B cell (primary cell): Measurements from ENCODE around the gene C3orf70. TPM values are rescaled to one million over a fixed set of nuclear protein-coding genes. Genes with fewer than 3 reads are reported as not detected.

Experiments used
- ATAC-seq: fragments of 200-7000 bp; cut with Tn5 transposase; one replicate; pipeline ENCODE4 v1.10.0; 2021; ENCODE audit warnings: low read depth, mild to moderate bottlenecking, moderate number of reproducible peaks, moderate library complexity
- CTCF ChIA-PET: fragments of 350-600 bp; sonication (Branson Sonifier 250); formaldehyde crosslinking; loops from one replicate; lab custom pipeline; 2021; ENCODE audit warnings: antibody characterized with exemption, inconsistent platforms; lab: Charles Lee
- POLR2A ChIA-PET: fragments of 350-600 bp; sonication (Branson Sonifier 250); formaldehyde crosslinking; loops from one replicate; lab custom pipeline; 2021; ENCODE audit warnings: antibody characterized with exemption; lab: Charles Lee
- DNase-seq: peaks from one replicate; pipeline ENCODE4 v3.0.0; 2013
- H2AFZ ChIP-seq: 2 replicates; pipeline ENCODE4 v1.6.1; 2012; ENCODE audit warnings: mild to moderate bottlenecking, low read depth, low read length; ENCODE audit not compliant: insufficient read depth, poor library complexity, severe bottlenecking
- H3K27ac ChIP-seq, 2 donors: 1 replicate in 1 of 2; 2 replicates in 1 of 2; pipeline ENCODE4 v1.5.1; 2012 to 2013; ENCODE audit warnings: low read length in 2 of 2, mild to moderate bottlenecking in 2 of 2, moderate library complexity in 1 of 2
- H3K27me3 ChIP-seq, 4 experiments: fragments of 200-600 bp in 1 of 4; sonication (generic) in 1 of 4; replicated peaks in 1 of 4; 1 replicate in 2 of 4; 2 replicates in 2 of 4; pipeline versions ENCODE4 v1.6.1 to v1.7.0; 2013 to 2016; ENCODE audit warnings: low read length in 3 of 4, mild to moderate bottlenecking in 2 of 4, mixed read lengths in 1 of 4, moderate library complexity in 1 of 4; ENCODE audit not compliant: insufficient read depth in 4 of 4, control insufficient read depth in 3 of 4; ENCODE audit errors: control extremely low read depth in 1 of 4
- H3K36me3 ChIP-seq, 2 experiments: replicated peaks in 1 of 2; 1 replicate in 1 of 2; 2 replicates in 1 of 2; pipeline versions ENCODE4 v1.6.1 to v1.7.1; 2013; ENCODE audit warnings: low read length in 1 of 2; ENCODE audit not compliant: insufficient read depth in 2 of 2, control insufficient read depth in 1 of 2; ENCODE audit errors: control extremely low read depth in 1 of 2, extremely low read depth in 1 of 2
- H3K4me1 ChIP-seq, 2 donors: fragments of 200-600 bp in 1 of 2; sonication (generic) in 1 of 2; 1 replicate in 1 of 2; 2 replicates in 1 of 2; pipeline versions ENCODE4 v1.5.1 to v1.6.1; 2013 to 2017; ENCODE audit warnings: low read length in 2 of 2; ENCODE audit not compliant: control insufficient read depth in 2 of 2, insufficient read depth in 2 of 2
- H3K4me2 ChIP-seq: replicated peaks from 2 replicates; pipeline ENCODE3; 2012; ENCODE audit warnings: mild to moderate bottlenecking, low read depth, low read length; ENCODE audit not compliant: poor library complexity, severe bottlenecking
- H3K4me3 ChIP-seq, 5 experiments: fragments of 200-600 bp in 1 of 5; sonication (generic) in 1 of 5; 1 replicate in 3 of 5; 2 replicates in 2 of 5; pipeline versions ENCODE4 v1.5.1 to v1.7.0; 2011 to 2016; ENCODE audit warnings: low read length in 4 of 5, mild to moderate bottlenecking in 4 of 5, low read depth in 2 of 5, control low read depth in 1 of 5, moderate library complexity in 1 of 5; ENCODE audit not compliant: insufficient read depth in 1 of 5; ENCODE audit errors: control extremely low read depth in 1 of 5, extremely low read depth in 1 of 5
- H3K79me2 ChIP-seq: fragments of 200-600 bp; sonication (generic); one replicate; pipeline ENCODE4 v1.6.0; 2016; ENCODE audit warnings: low read length; ENCODE audit not compliant: control insufficient read depth, insufficient read depth
- H3K9ac ChIP-seq: fragments of 200-600 bp; sonication (generic); 2 replicates; pipeline ENCODE4 v1.6.1; 2017; ENCODE audit warnings: mild to moderate bottlenecking, low read length, moderate library complexity
- H3K9me3 ChIP-seq, 3 donors: one replicate each; pipeline versions ENCODE4 v1.6.1 to v1.7.1; 2013; ENCODE audit warnings: low read length in 2 of 3; ENCODE audit not compliant: control insufficient read depth in 2 of 3, insufficient read depth in 1 of 3; ENCODE audit errors: control extremely low read depth in 1 of 3
- H4K20me1 ChIP-seq: 2 replicates; pipeline ENCODE4 v1.6.0; 2012; ENCODE audit warnings: mild to moderate bottlenecking, low read length; ENCODE audit not compliant: insufficient read depth, control insufficient read depth, poor library complexity, severe bottlenecking
- H3K27ac Mint-ChIP-seq: one replicate; pipeline ENCODE4 v1.8.0; 2021; ENCODE audit warnings: mixed read lengths
- H3K27me3 Mint-ChIP-seq: one replicate; pipeline ENCODE4 v1.8.0; 2021; ENCODE audit warnings: mixed read lengths
- H3K4me1 Mint-ChIP-seq: one replicate; pipeline ENCODE4 v1.8.0; 2021; ENCODE audit warnings: mixed read lengths
- H3K4me3 Mint-ChIP-seq: one replicate; pipeline ENCODE4 v1.8.0; 2021; ENCODE audit warnings: mixed read lengths
- H3K9me3 Mint-ChIP-seq: one replicate; pipeline ENCODE4 v1.8.0; 2022; ENCODE audit warnings: mixed read lengths; ENCODE audit not compliant: insufficient read depth
- EZH2 ChIP-seq: IDR thresholded peaks from 2 replicates; pipeline ENCODE4 v1.6.1; 2012; ENCODE audit warnings: borderline replicate concordance, low read depth, mild to moderate bottlenecking, moderate library complexity, low read length; ENCODE audit not compliant: insufficient read depth, poor library complexity, severe bottlenecking
- WGBS: methylation state at CpG from one replicate; pipeline ENCODE4 v1.1.5; 2013; ENCODE audit warnings: missing lambda C conversion rate; ENCODE audit not compliant: insufficient coverage; 5-methylcytosine and 5-hydroxymethylcytosine counted together
- intact Hi-C: fragments of 100-400 bp; cut with micrococcal nuclease; formaldehyde crosslinking; loops from one replicate; pipeline ENCODE4 v1.10.0; 2022
- polyA plus RNA-seq: library from polyadenylated mRNA; depleted of rRNA; stranded (reverse); fragments of >200 nt; gene quantifications from 2 replicates; pipeline ENCODE4 v1.2.3, GENCODE V29; 2012
- total RNA-seq, 2 donors: library from RNA; stranded (reverse); fragments of 120-200 nt in 1 of 2; gene quantifications; 1 replicate in 1 of 2; 2 replicates in 1 of 2; pipeline versions ENCODE4 v1.2.3 to v1.2.4, GENCODE V29; 2013 to 2022
- TF ChIP-seq, protein P1 (sequence below): fragments of 200-600 bp; IDR thresholded peaks from one replicate; pipeline ENCODE4 v1.8.0; 2022; ENCODE audit warnings: antibody characterized with exemption, mild to moderate bottlenecking

C3orf70 gene
- total and polyA plus RNA-seq, 2 donors (not counting 1 experiment from before 2014, with no cell fraction given), result not detected

- Mint-ChIP-seq H3K4me3 (no peak overlapping the region), H3K4me1 (no peaks in the 10 kb centered on the region), H3K27ac (no peak overlapping the region), H3K27me3 (peaks cover 15% of the 10 kb centered on the region), H3K9me3 (no peaks in the 10 kb centered on the region)
- intact Hi-C loops, result no loop called here
- TF ChIP-seq, protein P1, sequence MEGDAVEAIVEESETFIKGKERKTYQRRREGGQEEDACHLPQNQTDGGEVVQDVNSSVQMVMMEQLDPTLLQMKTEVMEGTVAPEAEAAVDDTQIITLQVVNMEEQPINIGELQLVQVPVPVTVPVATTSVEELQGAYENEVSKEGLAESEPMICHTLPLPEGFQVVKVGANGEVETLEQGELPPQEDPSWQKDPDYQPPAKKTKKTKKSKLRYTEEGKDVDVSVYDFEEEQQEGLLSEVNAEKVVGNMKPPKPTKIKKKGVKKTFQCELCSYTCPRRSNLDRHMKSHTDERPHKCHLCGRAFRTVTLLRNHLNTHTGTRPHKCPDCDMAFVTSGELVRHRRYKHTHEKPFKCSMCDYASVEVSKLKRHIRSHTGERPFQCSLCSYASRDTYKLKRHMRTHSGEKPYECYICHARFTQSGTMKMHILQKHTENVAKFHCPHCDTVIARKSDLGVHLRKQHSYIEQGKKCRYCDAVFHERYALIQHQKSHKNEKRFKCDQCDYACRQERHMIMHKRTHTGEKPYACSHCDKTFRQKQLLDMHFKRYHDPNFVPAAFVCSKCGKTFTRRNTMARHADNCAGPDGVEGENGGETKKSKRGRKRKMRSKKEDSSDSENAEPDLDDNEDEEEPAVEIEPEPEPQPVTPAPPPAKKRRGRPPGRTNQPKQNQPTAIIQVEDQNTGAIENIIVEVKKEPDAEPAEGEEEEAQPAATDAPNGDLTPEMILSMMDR, result no peak
- TF ChIP-seq EZH2, result no peak
- H3K4me3 ChIP-seq, result no peak overlapping the region
- WGBS, result 93% methylated on average over 3 of the region's 3 CpGs
- POLR2A ChIA-PET, result no interaction called here
- H3K4me1 ChIP-seq, result no peaks in the 10 kb centered on the region
- no peak for DNase-seq
- no peak overlapping the region for H3K27ac ChIP-seq
- H3K79me2 ChIP-seq, result no peaks in the 10 kb centered on the region
- no peaks in the 10 kb centered on the region for H3K27me3 ChIP-seq
- CTCF ChIA-PET, result no interaction called here
- H3K9me3 ChIP-seq, result no peaks in the 10 kb centered on the region
- ATAC-seq, result no peak
- no peaks in the 10 kb centered on the region for H4K20me1 ChIP-seq
- H2AFZ ChIP-seq, result no peak overlapping the region
- no peak overlapping the region for H3K9ac ChIP-seq
- H3K36me3 ChIP-seq, result no peaks in the 10 kb centered on the region
- no peak overlapping the region for H3K4me2 ChIP-seq
These were observed 70.7 kb downstream of the C3orf70 start for GRCh38 chr3:185082149-185082548.

DNA sequence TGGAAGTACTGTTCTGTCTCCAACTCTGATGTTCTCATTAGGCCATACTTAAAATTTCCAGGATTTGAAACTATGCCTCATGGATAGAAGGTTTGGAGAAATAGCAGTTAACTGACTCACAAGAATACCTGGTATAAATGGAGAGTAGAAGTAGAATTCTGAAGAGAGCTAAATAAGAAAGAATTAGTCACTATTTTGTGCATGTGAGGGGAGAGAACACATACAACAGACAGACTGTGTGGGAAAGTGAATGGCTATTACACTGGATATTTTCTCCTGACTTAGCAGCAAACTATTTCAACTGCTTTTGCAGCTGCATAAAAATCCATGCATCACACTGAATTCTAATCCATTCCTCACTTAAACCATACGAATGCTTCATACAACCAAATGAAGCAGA is 71.3 kb downstream of the C3orf70 start:
- Mint-ChIP-seq H3K27me3 (peaks cover 16% of the 10 kb centered on the region), H3K4me3 (no peak overlapping the region), H3K27ac (no peak overlapping the region), H3K4me1 (no peaks in the 10 kb centered on the region), H3K9me3 (no peaks in the 10 kb centered on the region)
- 88% methylated on average over 1 of the region's 1 CpG for WGBS
- no peaks in the 10 kb centered on the region for H3K27me3 ChIP-seq
- no peaks in the 10 kb centered on the region for H3K4me1 ChIP-seq
- no peaks in the 10 kb centered on the region for H4K20me1 ChIP-seq
- POLR2A ChIA-PET, result no interaction called here
- no peak overlapping the region for H3K27ac ChIP-seq
- intact Hi-C loops, result no loop called here
- ATAC-seq (no peak), DNase-seq (no peak)
- H3K4me2 ChIP-seq, result no peak overlapping the region
- H2AFZ ChIP-seq, result no peak overlapping the region
- no peaks in the 10 kb centered on the region for H3K36me3 ChIP-seq
- H3K9ac ChIP-seq, result no peak overlapping the region
- TF ChIP-seq, protein P1, result no peak
- TF ChIP-seq EZH2, result no peak
- H3K79me2 ChIP-seq, result no peaks in the 10 kb centered on the region
- H3K9me3 ChIP-seq, result no peaks in the 10 kb centered on the region
- CTCF ChIA-PET, result no interaction called here
- H3K4me3 ChIP-seq, result no peak overlapping the region
